HepG2 (cell line): Measurements from ENCODE around the gene SH2D7. TPM values are rescaled to one million over a fixed set of nuclear protein-coding genes. Genes with fewer than 3 reads are reported as not detected.

Source experiments
- ARHGAP35 ChIP-seq: sonication (generic); formaldehyde crosslinking; IDR thresholded peaks from 2 replicates; pipeline ENCODE4 v1.9.0; 2022; ENCODE audit warnings: mild to moderate bottlenecking, inconsistent platforms, moderate library complexity, missing genetic modification reagents, borderline replicate concordance
- BRCA1 ChIP-seq: sonication (generic); formaldehyde crosslinking; IDR thresholded peaks from 2 replicates; pipeline ENCODE4 v1.4.0; 2020; ENCODE audit warnings: missing genetic modification reagents
- CREBL2 ChIP-seq: sonication (generic); formaldehyde crosslinking; IDR thresholded peaks from 2 replicates; pipeline ENCODE4 v1.8.1; 2023; ENCODE audit warnings: missing genetic modification reagents, mild to moderate bottlenecking, borderline replicate concordance
- CSRNP1 ChIP-seq: sonication (generic); formaldehyde crosslinking; IDR thresholded peaks from 2 replicates; pipeline ENCODE4 v1.8.1; 2023; ENCODE audit warnings: mild to moderate bottlenecking, missing genetic modification reagents
- ELF3 ChIP-seq: IDR thresholded peaks from 2 replicates; pipeline ENCODE4 v1.6.1; 2016; ENCODE audit warnings: missing genetic modification reagents, missing compliant biosample characterization
- FOXP4 ChIP-seq: sonication (generic); formaldehyde crosslinking; IDR thresholded peaks from 2 replicates; pipeline ENCODE4 v1.4.0; 2020; ENCODE audit warnings: missing genetic modification reagents
- IKZF1 ChIP-seq: fragments of 450-650 bp; IDR thresholded peaks from 2 replicates; pipeline ENCODE4 v1.7.1; 2016
- MED8 ChIP-seq: sonication (generic); formaldehyde crosslinking; IDR thresholded peaks from 2 replicates; pipeline ENCODE4 v1.8.1; 2023; ENCODE audit warnings: mild to moderate bottlenecking, missing genetic modification reagents; ENCODE audit not compliant: insufficient replicate concordance
- SMAD9 ChIP-seq: sonication (generic); formaldehyde crosslinking; IDR thresholded peaks from 2 replicates; pipeline ENCODE4 v1.5.1; 2020; ENCODE audit warnings: mild to moderate bottlenecking, missing genetic modification reagents
- SP5 ChIP-seq: IDR thresholded peaks from 2 replicates; pipeline ENCODE4 v1.6.1; 2016; ENCODE audit warnings: low read depth, borderline replicate concordance
- THAP9 ChIP-seq: sonication (generic); formaldehyde crosslinking; IDR thresholded peaks from 2 replicates; pipeline ENCODE4; 2020; ENCODE audit warnings: missing genetic modification reagents, mild to moderate bottlenecking, borderline replicate concordance
- TSC22D2 ChIP-seq: sonication (generic); formaldehyde crosslinking; IDR thresholded peaks from 2 replicates; pipeline ENCODE4 v1.5.1; 2020; ENCODE audit warnings: missing genetic modification reagents, mild to moderate bottlenecking, borderline replicate concordance
- ZNF33A ChIP-seq: sonication (generic); formaldehyde crosslinking; IDR thresholded peaks from 2 replicates; pipeline ENCODE4 v1.5.1; 2020; ENCODE audit warnings: missing genetic modification reagents, mild to moderate bottlenecking, moderate library complexity, borderline replicate concordance
- ZNF432 ChIP-seq: sonication (generic); formaldehyde crosslinking; IDR thresholded peaks from 2 replicates; pipeline ENCODE4 v1.5.0; 2020; ENCODE audit warnings: missing genetic modification reagents, mild to moderate bottlenecking, borderline replicate concordance
- ZNF549 ChIP-seq: sonication (generic); formaldehyde crosslinking; IDR thresholded peaks from 2 replicates; pipeline ENCODE4 v1.5.0; 2020; ENCODE audit warnings: missing genetic modification reagents
- ZNF597 ChIP-seq: sonication (generic); formaldehyde crosslinking; IDR thresholded peaks from 2 replicates; pipeline ENCODE4 v1.5.0; 2020; ENCODE audit warnings: missing genetic modification reagents
- ZNF670 ChIP-seq: sonication (generic); formaldehyde crosslinking; IDR thresholded peaks from 2 replicates; pipeline ENCODE4 v1.8.0; 2022; ENCODE audit warnings: mild to moderate bottlenecking, missing genetic modification reagents, borderline replicate concordance
- ZNF720 ChIP-seq: sonication (generic); formaldehyde crosslinking; IDR thresholded peaks from 2 replicates; pipeline ENCODE4 v1.4.0; 2020; ENCODE audit warnings: missing genetic modification reagents
- polyA plus RNA-seq, 8 experiments: library from polyadenylated mRNA; depleted of rRNA in 3 of 8; stranded (reverse) in 7 of 8; unstranded in 1 of 8; fragments of >200 nt; fragmentation: Illumina TruSeq in 4 of 8; extraction: Trizol in 4 of 8; gene quantifications; 2 replicates each; pipeline versions ENCODE4 v1.2.1 to v1.2.3, GENCODE V29; 2011 to 2016; ENCODE audit warnings: low read depth in 4 of 8, missing spikeins in 1 of 8, mixed read lengths in 1 of 8; ENCODE audit not compliant: insufficient read depth in 1 of 8
- total RNA-seq, 5 experiments: library from RNA; depleted of rRNA; stranded (reverse); fragments of >200 nt; fragmentation: Illumina TruSeq; extraction: Trizol; gene quantifications; 2 replicates each; pipeline ENCODE4 v1.2.3, GENCODE V29; 2016; ENCODE audit warnings: low read depth in 1 of 5

The SH2D7 gene
- total and polyA plus RNA-seq, 2 of the 13 experiments (the other 11 are each of a cell fraction or from before 2014, with no cell fraction given): not detected

DNA sequence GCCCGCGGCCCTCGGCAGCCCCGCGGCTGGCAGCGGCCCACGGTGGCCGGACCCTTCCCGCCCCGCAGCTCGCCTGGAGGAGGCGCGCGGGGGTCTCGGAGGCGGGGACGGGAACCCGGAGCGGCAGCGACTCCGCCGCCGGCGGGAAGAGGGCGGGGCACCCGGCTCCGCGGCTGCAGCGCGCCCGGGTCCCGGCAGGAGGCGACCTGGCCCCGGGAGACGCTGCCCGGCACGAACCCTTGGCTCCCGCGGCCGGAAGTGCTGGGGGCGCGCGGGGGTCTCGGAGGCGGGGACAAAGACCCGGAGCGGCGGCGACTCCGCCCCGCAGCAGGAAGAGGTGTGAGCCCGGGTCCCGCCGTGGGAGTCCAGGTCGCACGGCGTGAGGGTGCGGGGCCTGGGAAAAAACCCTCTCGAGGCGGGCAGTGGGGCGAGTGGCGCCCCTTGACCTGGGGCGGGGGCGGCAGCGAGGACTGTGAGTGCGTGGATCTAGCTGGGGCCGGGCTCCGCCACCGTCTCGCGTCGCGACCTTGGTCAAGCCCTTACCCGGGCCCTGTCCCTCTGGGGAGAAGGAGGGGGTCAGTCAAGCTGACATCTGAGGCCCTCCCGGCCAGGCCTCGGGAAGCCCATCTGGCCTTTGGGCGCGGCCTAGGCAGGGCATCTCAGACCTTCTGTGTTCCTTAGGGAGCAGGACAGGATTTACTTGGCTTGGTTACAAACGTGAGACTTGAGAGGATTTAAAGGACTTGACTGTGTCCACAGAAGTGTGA is 39.1 kb downstream of the SH2D7 start, which contains the start of gene CIB2 (continued):
- TF ChIP-seq THAP9 (peak; percentile 22; the same call in 1 of the 2 replicates), SP5 (peak; percentile 59), CREBL2 (CRISPR knock-in tag) (no peak), ELF3 (CRISPR knock-in tag) (peak; percentile 36; the same call in 1 of the 2 replicates), ZNF432 (CRISPR knock-in tag) (no peak), ZNF597 (no peak), BRCA1 (0 out of 2 replicates have a peak, but pooled peaks have one; percentile 44), ZNF33A (CRISPR knock-in tag) (no peak), IKZF1 (no peak), SMAD9 (no peak), ZNF670 (no peak), ZNF720 (CRISPR knock-in tag) (no peak), ARHGAP35 (CRISPR knock-in tag) (0 out of 2 replicates have a peak, but pooled peaks have one; percentile 43), FOXP4 (CRISPR knock-in tag) (peak; percentile 14; the same call in 1 of the 2 replicates), CSRNP1 (CRISPR knock-in tag) (peak; percentile 82; the same call in 1 of the 2 replicates), MED8 (CRISPR knock-in tag) (no peak), TSC22D2 (CRISPR knock-in tag) (no peak), ZNF549 (no peak)
